ENCODE data around the gene KCNC1. TPM values are rescaled to one million over a fixed set of nuclear protein-coding genes. Genes with fewer than 3 reads are reported as not detected.

The KCNC1 gene
- total and polyA plus RNA-seq, 9 of the 15 experiments (the other 6 are each of a cell fraction or from before 2014, with no cell fraction given), result 0.05 to 0.08 TPM; not detected in 7

DNA sequence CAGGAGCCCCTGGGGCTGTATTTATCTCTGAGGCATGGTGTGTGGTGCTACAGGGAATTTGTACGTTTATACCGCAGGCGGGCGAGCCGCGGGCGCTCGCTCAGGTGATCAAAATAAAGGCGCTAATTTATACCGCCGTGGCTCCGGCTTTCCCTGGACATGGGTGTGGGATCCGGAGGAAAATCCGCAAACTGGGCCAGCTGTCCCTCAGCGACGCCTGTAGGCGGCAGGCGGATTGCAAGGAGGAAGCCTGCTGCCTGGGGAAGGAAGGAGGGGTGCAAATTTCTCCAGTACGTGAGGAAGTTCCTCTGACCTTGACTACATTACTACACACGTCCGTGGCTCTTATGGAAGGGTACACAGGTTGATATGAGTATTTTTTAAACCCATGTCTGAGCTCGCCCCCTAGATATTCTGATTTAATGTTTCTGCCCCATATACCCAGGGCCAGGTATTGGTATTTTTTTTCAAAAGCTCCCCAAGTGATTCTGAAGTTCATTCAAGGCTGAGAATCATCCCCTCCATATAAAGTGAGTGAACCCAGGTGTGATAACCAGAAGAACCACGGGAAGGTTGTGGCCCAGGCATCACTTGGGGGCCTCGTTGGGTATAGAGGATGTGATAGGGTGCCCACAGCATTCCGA, 12.5 kb upstream of the KCNC1 start:
- no peak overlapping the region for H3K4me3 ChIP-seq
- no peaks in the 10 kb centered on the region for H3K9me1 ChIP-seq (ENCODE audit: control insufficient read depth, insufficient read depth, low read length)
- no peak overlapping the region for H3K27ac ChIP-seq (ENCODE audit: extremely low read depth, low read depth, low read length)
- H3K4me2 ChIP-seq (ENCODE audit: insufficient read depth, low read length), result no peak overlapping the region
- intact Hi-C loops (cut with micrococcal nuclease), result loop anchor here (2.0 kb wide), 1 partner anchor 123 kb away; no protein-coding TSS in a partner anchor
- BruUV-seq (replicated peaks), result no TSS peak
- H3K79me2 ChIP-seq (ENCODE audit: control insufficient read depth, insufficient read depth, low read length), result no peaks in the 10 kb centered on the region
- peak; percentile 27; the same call in 1 of the 2 replicates for TF ChIP-seq SPI1 (IDR thresholded peaks at IDR 0.05; ENCODE audit: borderline replicate concordance, low read depth, low read length)
- TF ChIP-seq, protein P1, sequence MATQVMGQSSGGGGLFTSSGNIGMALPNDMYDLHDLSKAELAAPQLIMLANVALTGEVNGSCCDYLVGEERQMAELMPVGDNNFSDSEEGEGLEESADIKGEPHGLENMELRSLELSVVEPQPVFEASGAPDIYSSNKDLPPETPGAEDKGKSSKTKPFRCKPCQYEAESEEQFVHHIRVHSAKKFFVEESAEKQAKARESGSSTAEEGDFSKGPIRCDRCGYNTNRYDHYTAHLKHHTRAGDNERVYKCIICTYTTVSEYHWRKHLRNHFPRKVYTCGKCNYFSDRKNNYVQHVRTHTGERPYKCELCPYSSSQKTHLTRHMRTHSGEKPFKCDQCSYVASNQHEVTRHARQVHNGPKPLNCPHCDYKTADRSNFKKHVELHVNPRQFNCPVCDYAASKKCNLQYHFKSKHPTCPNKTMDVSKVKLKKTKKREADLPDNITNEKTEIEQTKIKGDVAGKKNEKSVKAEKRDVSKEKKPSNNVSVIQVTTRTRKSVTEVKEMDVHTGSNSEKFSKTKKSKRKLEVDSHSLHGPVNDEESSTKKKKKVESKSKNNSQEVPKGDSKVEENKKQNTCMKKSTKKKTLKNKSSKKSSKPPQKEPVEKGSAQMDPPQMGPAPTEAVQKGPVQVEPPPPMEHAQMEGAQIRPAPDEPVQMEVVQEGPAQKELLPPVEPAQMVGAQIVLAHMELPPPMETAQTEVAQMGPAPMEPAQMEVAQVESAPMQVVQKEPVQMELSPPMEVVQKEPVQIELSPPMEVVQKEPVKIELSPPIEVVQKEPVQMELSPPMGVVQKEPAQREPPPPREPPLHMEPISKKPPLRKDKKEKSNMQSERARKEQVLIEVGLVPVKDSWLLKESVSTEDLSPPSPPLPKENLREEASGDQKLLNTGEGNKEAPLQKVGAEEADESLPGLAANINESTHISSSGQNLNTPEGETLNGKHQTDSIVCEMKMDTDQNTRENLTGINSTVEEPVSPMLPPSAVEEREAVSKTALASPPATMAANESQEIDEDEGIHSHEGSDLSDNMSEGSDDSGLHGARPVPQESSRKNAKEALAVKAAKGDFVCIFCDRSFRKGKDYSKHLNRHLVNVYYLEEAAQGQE (IDR thresholded peaks at IDR 0.05; ENCODE audit: borderline replicate concordance), result peak; percentile 29; the same call in 1 of the 2 replicates
- TF ChIP-seq, protein P1 (CRISPR knock-in tag; IDR thresholded peaks at IDR 0.05; ENCODE audit: low read depth), result no peak
- TF ChIP-seq TARDBP (IDR thresholded peaks at IDR 0.05), result no peak
- no peak for TF ChIP-seq HNRNPH1 (optimal IDR thresholded peaks at IDR 0.05; ENCODE audit: low read depth, low read length)
- TF ChIP-seq ZSCAN29 (IDR thresholded peaks at IDR 0.05), result peak; percentile 49; the same call in 1 of the 2 replicates
- TF ChIP-seq RAD21 (CRISPR knock-in tag; conservative IDR thresholded peaks at IDR 0.05 in 1 of 2, IDR thresholded peaks at IDR 0.05 in 1 of 2), result peak in 1 of 2 experiments; percentile 47; a peak in 2 of 4 replicates
- TF ChIP-seq, protein P2, sequence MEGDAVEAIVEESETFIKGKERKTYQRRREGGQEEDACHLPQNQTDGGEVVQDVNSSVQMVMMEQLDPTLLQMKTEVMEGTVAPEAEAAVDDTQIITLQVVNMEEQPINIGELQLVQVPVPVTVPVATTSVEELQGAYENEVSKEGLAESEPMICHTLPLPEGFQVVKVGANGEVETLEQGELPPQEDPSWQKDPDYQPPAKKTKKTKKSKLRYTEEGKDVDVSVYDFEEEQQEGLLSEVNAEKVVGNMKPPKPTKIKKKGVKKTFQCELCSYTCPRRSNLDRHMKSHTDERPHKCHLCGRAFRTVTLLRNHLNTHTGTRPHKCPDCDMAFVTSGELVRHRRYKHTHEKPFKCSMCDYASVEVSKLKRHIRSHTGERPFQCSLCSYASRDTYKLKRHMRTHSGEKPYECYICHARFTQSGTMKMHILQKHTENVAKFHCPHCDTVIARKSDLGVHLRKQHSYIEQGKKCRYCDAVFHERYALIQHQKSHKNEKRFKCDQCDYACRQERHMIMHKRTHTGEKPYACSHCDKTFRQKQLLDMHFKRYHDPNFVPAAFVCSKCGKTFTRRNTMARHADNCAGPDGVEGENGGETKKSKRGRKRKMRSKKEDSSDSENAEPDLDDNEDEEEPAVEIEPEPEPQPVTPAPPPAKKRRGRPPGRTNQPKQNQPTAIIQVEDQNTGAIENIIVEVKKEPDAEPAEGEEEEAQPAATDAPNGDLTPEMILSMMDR (IDR thresholded peaks at IDR 0.05 in 2 of 3, conservative IDR thresholded peaks at IDR 0.05 in 1 of 3; ENCODE audit: insufficient read depth in 2 of 3, low read depth in 1 of 3, low read length in 3 of 3), result peak; percentile 55 to 60 (median 60); a peak in 5 of 6 replicates
- TF ChIP-seq SMC3 (conservative IDR thresholded peaks at IDR 0.05; ENCODE audit: insufficient read depth, low read depth, low read length), result 0 out of 2 replicates have a peak, but pooled peaks have one; percentile 18
- H3K27me3 ChIP-seq (ENCODE audit: control insufficient read depth in 2 of 2, insufficient read depth in 2 of 2, low read length in 2 of 2), result peaks cover 0 to 30% of the 10 kb centered on the region in 2 experiments; a peak in 2 of 5 replicates
- no peaks in the 10 kb centered on the region for H3K36me3 ChIP-seq (ENCODE audit: control insufficient read depth, insufficient read depth, low read length)
- in situ Hi-C loops (cut with MboI), result loop anchor here (10.0 kb wide), 1 partner anchor 117 kb away; no protein-coding TSS in a partner anchor
- WGBS (ENCODE audit: insufficient coverage, low coverage, missing lambda C conversion rate), result 3% methylated on average over 25 of the region's 25 CpGs
- no peaks in the 10 kb centered on the region for H3K9me3 ChIP-seq (replicated peaks; ENCODE audit: control insufficient read depth, insufficient read depth, low read depth, low read length)
- ChIA-PET POLR2A (interaction anchor here (0.6 to 1.1 kb wide), 3 partner anchors 11 to 124 kb away, joined by 3 to 4 read pairs (median 4); no protein-coding TSS in a partner anchor), CTCF (ENCODE audit: low intra/inter-chr PET ratio) (no interaction called here)
- DNase-seq (ENCODE audit: extremely low read depth in 1 of 4, low spot score in 3 of 4) (peak; percentile 19 to 41 (median 33)), ATAC-seq (peak; percentile 79), FAIRE-seq (no peak)
- no peak overlapping the region for H3K9ac ChIP-seq (ENCODE audit: insufficient read depth in 1 of 2, low read depth in 2 of 2, low read length in 2 of 2)
- H4K20me1 ChIP-seq (replicated peaks; ENCODE audit: control insufficient read depth, insufficient read depth, low read length), result no peaks in the 10 kb centered on the region
- peaks cover 0 to 10% of the 10 kb centered on the region in 2 experiments; a peak in 2 of 5 replicates for H3K4me1 ChIP-seq (replicated peaks in 1 of 2; ENCODE audit: control insufficient read depth in 2 of 2, insufficient read depth in 2 of 2, low read length in 2 of 2)
- no peak overlapping the region for H2AFZ ChIP-seq (ENCODE audit: low read depth, low read length)

All from K562 (cell line).